GOT3 (cell line): ENCODE measurements around the gene ZBTB21.

Experiments used
- DNase-seq: peaks from one replicate; lab custom pipeline; 2025; ENCODE audit warnings: mixed read lengths; lab: John Stamatoyannopoulos, UW

The ZBTB21 gene

GRCh38 chr21:42039911-42040351 is 29.8 kb upstream of the ZBTB21 start:
- peak; percentile 81 for DNase-seq

GRCh38 chr21:42039470-42039901 is 29.3 kb upstream of the ZBTB21 start:
- DNase-seq: no peak

- no peak for DNase-seq
These were observed 28.8 kb upstream of the ZBTB21 start for GRCh38 chr21:42038826-42039425.

DNA sequence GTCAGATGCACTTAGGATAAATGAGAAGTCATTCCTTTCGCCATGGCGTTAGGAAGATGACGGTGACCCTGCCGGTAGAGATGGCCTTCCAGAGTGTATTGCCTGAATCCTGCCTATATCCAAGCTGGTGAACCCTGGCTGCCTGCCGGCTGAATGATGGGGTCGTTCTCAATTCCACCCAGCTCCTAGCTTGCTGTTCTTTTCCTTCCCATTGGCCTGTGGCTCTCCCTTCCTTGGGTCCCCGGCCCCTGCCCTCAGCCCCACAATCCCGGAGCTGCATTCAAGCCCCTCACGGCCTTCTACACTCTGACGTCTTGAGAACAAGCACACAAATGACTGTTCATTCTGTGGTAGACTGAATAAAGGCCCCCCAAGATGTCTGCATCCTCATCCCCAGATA is 28.2 kb upstream of the ZBTB21 start:
- DNase-seq: no peak

- no peak for DNase-seq
These were observed 27.8 kb upstream of the ZBTB21 start for GRCh38 chr21:42037943-42038342.

GRCh38 chr21:42037516-42037915 is 27.4 kb upstream of the ZBTB21 start:
- DNase-seq: no peak

GRCh38 chr21:42036313-42036712 is 26.2 kb upstream of the ZBTB21 start:
- no peak for DNase-seq

- DNase-seq: no peak
These were observed 22.8 kb upstream of the ZBTB21 start for GRCh38 chr21:42032968-42033367.

- DNase-seq: no peak
These were observed 22.1 kb upstream of the ZBTB21 start for GRCh38 chr21:42032266-42032665.

DNA sequence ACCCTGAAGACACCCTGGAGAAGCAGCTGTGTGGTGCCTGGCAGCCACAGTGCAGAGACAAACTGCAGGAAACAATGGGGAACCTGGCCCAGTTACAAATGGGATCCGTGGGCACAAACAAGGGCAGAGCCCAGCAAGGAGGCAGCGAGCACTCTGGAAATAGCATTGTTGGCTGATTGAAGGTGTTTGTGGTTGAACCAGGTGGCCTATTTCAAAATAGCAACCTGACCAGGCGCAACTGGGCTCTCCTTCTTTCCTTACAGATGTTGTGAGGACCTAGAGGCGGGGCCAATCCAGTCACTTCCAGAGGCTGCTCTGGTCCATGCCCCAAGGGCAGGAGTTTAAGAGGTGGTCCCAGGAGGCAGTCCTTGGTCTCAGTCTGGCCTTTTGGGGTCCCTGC is 21.7 kb upstream of the ZBTB21 start:
- DNase-seq: no peak

GRCh38 chr21:42031241-42031640 is 21.1 kb upstream of the ZBTB21 start:
- DNase-seq: no peak

DNA sequence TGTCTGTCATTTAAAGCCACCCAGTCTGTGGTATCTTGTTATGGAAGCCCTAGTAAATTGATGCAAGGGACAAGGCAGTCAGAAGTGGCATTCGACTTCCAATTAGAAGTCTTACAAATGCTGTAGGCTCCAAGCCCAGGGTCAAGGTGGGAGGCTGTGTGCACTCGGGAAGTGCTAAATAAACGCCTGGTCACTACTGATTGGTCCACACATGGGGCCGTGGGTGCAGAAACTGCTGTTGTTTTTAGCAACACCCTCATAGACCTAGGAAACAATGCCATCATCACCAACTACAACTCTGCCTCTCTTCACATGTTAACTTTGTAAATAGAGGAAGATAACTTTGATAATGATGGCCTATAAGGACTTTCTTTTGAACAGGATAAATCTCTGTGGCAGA is 20.2 kb upstream of the ZBTB21 start:
- no peak for DNase-seq

GRCh38 chr21:42028766-42029425 is 18.7 kb upstream of the ZBTB21 start:
- DNase-seq: no peak

DNA sequence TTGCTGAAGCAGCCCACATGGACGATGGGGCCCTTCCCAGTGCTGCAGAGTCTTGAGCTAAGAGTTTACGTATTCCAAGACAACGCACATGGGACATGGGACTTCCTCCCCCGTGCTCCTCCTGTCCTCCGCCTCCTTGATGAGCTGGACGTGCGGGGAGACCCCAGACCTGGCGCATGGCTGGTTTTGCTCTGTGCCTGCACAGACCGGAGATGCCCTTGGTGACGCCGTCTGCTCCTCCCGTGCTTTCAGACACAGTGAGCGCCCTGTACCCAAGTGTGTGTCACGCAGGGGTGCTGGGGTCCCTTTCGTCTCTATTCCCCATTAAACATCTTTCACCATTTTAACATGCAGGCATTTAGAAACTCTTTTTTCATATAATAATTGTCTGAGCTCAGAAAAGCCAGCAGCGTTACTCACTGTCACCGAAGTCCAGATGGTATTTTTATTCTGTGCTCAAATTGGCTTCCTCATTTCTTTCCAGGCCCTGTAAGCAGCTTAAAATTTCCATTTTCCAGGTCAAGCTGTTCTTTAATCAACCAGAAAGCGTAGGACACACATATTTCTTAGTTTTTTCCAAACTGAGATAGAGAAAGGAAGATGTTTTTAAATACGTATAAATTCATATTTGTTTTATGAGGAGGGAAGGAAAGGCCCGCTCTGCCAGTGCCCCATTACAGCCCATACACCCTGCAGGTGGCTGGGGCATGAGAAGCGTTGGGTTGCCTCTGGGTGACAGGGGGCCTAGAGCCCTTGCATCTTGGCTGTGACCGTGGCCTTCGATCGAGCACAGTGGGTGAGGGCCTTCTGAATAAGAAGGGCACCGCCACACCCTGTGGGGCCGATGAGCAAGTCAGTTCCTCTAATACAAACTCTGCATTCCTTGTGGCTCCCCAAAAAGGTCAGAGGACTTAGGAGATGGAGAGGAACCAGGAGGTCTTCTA is 17.9 kb upstream of the ZBTB21 start:
- no peak for DNase-seq

GRCh38 chr21:42027085-42027821 is 17.1 kb upstream of the ZBTB21 start:
- DNase-seq: no peak

GRCh38 chr21:42026082-42026435 is 15.9 kb upstream of the ZBTB21 start:
- no peak for DNase-seq

DNA sequence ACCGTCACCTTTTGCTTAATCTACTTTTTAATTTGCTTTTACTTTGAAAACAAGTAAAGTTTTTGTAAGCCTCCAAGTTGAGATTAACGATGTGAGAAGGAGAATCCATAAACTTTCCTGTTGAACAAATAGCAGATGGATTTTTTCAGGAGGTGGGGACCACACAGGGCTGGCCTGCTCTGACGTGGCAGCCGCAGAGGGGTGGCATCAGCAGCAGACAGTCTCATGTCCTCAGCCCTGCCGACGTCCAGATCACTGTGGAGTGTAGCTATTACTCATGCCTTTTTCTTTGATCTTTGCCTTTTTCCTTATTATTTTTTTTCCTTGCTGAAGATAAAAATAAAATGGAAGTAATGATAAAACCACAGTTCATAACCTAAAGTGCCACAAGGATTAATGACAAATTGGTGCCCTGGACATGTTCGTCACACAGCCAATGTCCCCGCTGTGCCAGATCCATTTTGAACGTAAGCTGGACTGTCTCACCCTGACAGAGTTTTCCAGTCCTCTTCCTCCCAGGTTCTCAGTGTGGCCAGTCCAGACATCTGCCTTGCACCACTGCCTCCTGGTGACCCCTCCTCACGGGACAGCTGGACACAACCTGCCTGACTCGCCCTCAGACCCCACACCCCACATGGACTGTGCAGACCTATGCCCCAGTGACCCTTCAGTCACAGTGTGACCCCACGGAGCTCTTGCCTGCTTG is 15.4 kb upstream of the ZBTB21 start:
- no peak for DNase-seq

GRCh38 chr21:42022906-42023305 is 12.7 kb upstream of the ZBTB21 start:
- DNase-seq: no peak

DNA sequence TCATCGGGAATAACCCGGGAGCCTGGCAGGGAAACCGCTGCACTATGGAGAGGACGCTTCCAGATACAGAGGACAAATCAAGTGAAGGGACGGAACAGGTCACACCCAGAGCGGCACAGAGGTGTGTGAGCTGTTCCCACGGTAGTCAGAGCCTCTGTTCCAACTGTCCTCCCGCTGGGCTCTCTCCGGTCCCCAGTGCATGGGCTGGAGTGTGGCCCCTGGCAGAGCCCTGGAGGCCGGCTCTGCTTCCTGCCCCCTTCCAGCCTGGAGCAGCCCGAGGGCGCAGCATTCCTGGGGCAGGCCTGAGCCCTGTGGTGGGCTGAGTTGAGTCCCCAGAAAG is 11.9 kb upstream of the ZBTB21 start:
- no peak for DNase-seq

- DNase-seq: no peak
These were observed 11.4 kb upstream of the ZBTB21 start for GRCh38 chr21:42021371-42022090.

DNA sequence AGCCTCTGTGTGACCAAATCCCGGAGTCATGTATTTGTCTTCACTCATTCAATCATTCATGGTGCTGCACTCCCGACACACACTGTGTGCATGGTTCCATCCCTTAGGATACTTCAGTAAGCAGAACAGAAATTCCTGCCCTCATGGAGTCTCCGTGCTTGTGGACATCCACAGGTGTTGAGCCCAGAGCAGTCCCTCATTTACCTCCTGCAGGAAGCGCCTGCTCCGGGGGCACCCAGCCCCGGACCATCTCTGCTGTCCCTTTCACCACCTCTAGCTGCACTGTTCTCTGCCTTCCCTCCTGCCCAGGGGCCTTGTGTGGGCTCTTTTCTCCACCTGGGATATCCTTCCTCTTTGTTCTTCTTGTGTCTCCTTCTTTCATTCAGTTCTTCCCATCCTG is 9.5 kb upstream of the ZBTB21 start:
- DNase-seq: no peak
